Measurements from ENCODE around the gene PPP2R3C.
"Not testable (repeated sequence)": the region's sequence is repeated elsewhere in the genome, so short reads cannot be mapped to it uniquely, and the experiment has no call there.

PPP2R3C gene

DNA sequence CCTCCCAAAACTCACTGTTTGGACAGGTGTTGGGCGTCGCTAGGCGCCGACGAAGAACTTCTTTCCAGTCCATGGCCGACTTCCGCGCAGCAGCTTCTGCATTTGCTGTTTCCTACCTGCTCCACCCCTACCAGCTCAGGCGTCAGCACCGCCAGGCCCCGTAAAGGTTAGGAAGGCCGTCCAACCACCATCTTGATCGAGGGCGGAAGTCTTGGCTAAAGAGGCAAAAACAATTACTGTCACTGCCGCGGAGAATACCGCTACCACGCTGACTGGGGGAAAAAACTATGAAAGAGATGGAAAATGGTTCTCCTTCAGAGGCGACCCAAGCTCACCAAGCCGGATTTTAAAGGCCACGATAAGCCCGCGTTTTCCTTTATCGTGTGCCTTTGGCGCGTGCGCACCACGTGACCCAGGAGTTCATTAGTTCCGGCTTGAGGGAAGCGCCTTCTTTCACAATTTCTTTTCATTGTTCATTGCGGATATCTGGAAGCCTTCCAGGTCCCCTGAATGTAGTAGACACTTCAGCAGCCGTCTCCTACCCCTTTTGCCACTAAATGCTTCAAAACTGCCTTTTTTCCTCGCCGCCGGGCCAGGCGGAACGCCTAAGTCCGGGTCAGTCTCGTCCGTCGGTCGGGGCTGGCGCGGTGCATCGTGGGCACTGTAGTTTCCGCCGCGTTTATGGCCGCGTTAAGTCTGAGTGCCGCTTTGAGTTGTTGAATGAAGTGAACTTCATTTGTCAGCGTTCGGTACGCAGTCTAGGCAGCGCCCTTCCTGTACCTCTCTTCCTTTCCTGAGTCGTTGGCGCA, at the start of gene PPP2R3C, which contains the start of gene PRORP:
Gene PPP2R3C (minus strand): TSS at position 104 of the 809 bp plus-strand sequence. CDS start 31 bp downstream, at position 73.
Gene PRORP (plus strand): TSS at position 666 of the 809 bp plus-strand sequence. CDS start 694 bp downstream, outside the sequence.
- DNase-seq = peak; percentile 93

DNA sequence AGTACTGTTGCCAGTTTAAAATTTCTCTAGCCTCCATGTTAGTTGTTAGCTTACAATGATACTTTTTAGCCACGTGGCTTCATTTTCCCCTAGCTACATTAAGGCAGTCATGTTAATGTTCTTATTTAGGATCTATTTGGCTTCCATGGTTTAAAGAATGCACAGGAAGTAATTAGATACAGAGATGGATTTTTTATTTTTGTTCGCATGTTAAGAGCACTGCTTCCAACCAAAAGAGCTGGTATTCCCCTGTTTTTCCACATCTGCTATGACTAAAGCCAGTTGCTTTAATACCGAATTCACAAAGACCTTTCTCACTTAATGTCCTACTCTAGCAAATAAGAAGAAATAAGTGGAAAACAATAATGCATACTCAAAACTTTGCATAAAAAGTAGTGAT, 45.7 kb upstream of the PPP2R3C start:
- no peak for DNase-seq

DNA sequence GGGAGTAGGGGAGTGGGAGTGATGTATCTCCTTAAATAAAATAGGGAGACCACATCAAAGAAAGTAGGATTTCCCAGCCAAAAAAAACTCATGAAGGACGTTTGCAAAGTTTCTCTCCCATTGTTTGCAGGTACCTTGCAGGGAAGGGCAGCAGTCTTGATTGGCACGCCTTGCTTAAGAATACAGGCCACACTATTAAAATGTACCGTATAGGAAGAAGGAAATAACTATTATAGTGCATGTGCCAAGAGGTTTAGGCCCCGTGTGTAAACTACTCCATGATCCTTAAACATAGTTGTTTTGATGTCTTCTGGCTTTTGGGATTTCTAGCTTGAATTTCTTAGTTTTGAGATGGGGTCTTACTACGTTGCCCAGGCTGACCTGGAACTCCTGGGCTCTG, 43.1 kb upstream of the PPP2R3C start:
- no peak for DNase-seq

DNA sequence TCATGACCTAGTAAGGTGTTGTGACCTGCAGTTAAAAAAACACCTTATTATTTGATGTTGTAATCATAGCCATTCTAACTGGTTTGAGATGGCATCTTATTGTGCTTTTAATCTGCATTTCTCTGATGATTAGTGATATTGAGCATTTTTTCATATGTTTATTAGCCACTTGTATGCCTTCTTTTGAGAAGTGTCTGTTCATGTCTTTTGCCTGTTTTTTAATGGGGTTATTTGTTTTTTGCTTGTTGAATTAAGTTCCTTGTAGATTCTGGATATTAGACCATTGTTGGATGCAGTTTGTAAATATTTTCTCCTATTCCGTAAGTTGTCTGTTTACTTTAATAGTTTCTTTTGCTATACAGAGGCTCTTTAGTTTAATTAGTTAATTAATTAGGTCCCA, 41.6 kb upstream of the PPP2R3C start:
- DNase-seq = no peak

DNA sequence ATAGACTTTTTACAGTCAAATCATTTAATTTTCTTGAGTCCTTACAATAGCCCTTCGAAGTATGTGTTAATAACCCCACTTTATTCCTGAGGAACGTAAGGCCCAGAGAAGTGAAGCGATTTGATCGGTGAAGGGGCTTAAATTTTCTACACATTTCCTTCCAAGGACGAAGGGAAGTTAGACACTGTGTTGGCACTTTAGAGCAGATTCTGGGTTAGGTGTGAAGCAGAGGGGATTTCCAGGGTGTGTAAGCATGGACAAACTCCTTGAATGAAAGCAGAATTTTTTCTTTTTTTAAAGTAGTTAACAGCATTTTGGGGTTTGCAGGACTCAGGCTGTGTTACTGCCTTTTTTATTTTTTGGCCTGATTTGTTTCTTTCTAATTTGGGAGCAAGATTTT, 39.4 kb upstream of the PPP2R3C start:
- no peak for DNase-seq

DNA sequence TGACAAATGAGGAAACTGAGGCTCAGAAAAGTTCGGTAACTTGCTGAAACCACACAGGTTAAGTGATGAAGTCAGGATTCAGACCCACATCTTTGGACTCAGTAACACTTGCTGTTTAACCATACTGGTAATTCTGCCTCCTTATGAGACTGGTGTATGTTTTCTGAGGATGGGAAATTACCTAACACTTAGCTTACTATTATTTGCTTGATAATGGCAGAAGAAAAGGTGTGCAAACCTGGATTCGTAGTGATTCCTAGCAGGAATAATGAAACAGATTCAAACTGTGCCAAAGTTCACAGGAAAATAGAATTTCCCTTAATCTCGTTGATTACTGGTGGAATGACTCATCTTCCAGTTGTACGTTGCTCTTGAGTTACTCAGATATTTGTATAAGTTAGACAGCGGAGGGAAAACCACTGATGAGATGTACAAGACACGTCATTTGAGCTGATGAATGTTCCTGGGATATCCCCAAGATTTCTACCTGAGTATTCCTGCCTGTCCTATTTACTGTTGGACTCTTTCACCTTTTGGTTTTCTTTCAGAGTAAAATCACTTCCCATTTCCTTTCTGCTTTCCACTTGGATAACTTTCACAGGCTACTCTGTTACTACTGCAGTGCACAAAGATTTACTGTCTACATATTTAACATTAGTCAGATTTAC, 38.1 kb upstream of the PPP2R3C start:
- no peak for DNase-seq

DNA sequence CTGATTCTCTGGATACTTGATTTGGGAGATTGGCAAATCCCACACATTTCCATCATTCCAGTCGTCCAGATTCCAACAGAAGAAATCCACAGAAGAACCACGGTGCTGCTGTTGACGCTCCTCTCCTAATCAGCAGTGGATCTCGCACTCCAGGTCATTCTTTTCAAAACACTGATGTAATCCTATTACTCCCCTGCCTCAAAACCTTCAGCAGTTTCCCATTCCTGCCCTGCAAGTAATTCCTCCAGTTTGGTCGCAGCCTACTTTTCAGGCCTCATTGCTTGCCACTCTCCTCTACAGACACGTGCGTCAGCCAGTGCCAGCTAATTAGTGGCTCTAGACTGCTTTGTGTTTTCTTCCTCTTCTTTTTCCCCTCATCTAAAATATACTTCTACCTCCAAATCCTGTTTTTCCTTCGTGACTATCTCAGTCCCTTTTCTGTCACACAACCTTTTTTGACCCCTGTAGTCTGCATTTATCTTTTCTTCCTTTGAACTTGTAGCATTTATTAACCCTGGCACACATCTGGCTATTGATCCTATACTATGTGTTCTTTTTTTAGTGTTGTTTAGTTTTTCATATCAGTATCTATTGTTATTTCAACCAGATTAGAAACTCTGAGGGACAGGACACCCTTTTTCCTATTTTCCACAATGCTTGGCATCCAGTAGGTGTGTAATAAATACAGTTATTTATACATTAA, 37.3 kb upstream of the PPP2R3C start:
- no peak for DNase-seq

DNA sequence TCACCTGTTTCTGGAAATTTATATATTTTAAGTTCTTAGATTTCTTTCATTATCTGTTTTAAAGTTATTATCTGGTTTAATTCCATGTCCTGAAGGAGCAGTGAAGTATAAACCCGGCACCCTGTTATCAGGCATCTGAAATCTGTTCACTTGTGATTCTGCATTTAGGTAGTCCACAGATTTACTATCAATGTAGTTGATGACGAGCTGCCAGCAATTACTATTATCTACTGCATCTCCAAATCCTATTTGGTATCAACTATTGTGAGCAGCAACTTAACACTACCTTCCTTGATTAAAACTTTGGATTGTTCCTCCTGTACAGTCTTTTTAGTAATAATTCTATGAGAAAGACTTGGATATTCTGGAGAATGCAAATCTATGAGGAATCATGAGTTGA, 36.7 kb upstream of the PPP2R3C start:
- DNase-seq = no peak

DNA sequence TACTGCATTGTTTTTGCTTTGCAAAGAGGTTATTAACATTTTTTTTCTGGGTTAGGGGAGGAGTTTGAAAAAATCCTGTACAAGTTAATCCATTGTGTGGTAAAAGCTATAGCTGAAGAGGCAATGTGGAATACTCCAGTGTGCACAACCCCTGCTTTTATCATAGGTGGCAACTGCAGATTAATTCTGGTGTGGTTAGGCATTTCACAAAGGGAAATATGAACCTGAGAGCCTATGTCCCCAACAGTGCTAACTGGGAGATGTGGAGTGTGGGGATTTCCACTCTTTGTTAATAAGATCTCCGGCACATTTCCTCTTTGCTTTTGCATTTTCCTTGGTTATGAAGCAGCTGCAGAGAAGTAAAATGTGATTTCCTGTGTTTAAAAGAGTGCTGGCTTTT, 34.2 kb upstream of the PPP2R3C start:
- DNase-seq = no peak

DNA sequence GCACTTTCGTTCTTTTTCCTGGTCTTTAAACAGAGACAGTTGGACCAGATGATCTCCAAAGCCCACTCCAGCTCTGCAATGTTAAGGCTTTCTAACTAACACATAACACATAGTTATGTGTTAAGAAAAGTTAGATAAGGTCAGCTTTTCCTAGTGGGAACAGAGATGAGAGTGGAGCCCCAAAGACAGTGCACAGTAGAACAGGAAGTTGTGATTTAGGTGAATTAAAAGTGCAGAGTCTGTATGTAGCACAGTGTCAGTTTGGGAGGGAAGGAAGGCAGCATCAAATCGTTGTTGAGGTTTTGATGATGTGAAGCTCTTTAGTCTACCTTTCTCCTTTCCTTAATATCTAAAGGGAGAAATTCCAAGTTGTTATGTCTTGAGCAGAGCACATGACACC, 32.2 kb upstream of the PPP2R3C start:
- DNase-seq = no peak

DNA sequence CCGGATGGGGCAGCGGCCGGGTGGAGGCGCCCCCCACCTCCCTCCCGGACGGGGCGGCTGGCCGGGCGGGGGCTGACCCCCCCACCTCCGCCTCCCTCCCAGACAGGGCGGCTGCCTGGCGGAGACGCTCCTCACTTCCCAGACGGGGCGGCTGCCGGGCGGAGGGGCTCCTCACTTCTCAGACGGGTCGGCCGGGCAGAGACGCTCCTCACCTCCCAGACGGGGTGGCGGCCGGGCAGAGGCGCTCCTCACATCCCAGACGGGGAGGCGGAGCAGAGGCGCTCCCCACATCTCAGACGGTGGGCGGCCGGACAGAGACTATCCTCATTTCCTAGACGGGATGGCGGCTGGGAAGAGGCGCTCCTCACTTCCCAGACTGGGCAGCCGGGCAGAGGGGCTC, 30.7 kb upstream of the PPP2R3C start:
- DNase-seq = not testable (repeated sequence)

DNA sequence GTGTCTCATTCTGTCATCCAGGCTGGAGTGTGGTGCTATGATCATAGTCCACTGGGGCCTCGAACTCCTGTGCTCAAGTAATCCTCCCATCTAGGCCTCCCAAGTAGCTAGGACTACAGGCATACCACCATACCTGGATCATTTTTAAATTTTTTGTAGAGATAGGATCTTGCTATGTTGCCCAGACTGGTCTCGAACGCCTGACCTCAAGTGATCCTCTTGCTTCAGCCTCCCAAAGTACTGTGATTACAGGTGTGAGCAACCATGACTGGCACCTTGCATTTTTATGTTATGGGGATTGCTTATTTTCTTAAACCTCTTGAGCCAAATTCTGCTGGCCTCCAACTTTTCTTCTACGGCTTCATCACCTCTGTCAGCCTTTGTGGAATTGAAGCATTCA, 27.4 kb upstream of the PPP2R3C start:
- DNase-seq = no peak

DNA sequence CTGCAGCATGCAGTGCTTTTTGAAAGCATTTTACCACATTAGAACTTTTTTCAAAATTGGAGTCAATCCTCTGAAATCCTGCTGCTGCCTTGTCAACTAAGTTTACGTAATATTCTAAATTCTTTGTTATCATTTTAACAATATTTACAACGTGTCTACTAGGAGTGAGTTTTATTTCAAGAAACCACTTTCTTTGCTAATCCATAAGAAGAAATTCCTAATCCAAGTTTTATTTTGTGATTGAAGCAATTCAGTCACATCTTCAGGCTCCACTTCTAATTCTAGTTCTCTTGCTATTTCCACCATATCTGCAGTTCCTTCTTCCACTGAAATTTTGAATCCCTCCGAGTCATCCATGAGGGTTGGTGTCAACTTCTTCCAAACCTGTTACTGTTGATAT, 25.9 kb upstream of the PPP2R3C start:
- no peak for DNase-seq

DNA sequence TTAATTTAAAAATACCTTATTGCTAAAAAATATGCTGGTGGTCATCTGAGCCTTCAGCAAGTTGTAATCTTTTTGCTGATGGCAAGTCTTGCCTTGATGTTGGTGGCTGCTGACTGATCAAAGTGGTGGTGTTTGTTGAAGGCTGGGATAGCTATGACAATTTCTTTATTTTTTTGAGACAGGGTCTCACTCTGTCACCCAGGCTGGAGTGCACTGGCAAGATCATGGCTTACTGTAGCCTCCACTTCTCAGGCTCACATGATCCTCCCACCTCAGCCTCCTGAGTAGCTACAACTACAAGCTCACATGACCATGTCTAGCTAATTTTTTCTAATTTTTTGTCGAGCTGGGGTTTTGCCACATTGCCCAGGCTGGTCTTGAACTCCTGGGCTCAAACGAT, 25.4 kb upstream of the PPP2R3C start:
- DNase-seq = no peak

DNA sequence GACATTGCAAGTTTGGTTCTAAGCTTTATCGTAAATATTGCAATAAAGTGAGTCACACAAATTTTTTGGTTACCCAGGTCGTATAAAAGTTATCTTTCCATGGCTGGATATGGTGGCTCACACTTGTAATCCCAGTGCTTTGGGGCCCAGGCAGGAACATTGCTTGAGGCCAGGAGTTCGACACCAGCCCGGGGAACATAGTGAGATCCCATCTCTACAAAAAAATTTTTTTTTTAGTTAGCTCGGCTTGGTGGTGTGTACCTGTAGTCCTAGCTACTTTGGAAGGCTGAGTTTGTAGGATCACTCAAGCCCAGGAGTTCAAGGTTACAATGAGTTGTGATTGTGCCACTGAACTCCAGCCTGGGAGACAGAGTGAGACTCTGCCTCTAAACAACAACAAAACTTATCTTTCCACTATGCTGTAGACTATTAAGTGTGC, 24.9 kb upstream of the PPP2R3C start:
- DNase-seq = no peak

DNA sequence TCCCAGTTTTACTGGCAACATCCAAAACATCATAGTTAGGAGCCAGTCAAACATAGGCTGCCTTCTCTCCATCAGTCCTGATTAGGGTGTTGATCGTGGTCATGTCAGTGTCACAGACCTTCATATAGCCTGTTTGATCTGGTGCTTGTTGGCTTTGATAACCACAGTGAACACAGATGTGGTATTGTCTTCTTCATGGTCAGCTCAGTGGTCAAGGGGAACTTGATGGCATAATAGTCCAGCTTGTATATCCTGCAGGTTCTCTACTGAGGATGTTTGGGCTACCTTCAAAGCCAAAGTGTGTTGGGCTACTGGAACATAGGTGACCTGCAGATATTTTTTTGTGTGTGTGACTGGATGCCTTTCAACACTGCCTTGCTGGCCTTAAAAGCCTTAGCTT, 22.2 kb upstream of the PPP2R3C start:
- DNase-seq = no peak

DNA sequence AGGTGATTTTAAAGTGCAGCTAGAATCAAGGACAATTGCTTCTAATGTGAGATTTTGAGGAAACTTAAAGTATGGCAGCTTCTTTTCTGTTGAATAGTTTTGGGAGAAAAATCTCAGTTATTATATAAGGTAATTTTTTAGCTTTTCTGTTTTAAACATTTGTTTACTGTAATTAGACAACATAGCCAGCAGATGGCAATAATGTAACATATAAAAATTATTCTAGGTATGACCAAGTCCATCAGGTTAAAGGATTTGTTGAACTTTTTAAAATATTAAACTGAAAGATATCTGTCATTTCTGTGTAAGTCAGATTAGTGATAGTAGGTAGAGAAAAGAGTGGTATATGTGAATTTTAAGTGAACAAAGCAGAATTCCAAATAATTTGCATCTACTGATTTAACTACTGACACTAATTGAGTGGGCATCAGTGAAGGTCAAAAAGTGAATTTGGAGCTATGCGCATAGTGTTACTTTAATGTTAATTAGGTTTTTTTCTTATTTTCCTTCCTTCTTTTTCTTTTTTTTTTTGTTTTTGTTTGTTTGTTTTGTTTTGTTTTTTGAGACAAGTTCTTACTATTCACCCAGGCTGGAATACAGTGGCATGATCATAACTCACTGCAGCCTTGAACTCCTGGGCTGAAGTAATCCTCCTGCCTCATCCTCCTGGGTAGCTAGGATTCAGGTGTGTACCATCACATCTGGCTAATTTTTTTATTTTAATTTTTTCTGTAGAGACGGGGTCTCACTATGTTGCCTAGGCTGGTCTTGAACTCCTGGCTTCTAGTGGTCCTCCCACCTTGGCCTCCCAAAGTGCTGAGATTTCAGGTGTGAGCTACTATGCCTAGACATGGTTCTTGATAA, 19.2 kb upstream of the PPP2R3C start:
- DNase-seq = peak; percentile 13

DNA sequence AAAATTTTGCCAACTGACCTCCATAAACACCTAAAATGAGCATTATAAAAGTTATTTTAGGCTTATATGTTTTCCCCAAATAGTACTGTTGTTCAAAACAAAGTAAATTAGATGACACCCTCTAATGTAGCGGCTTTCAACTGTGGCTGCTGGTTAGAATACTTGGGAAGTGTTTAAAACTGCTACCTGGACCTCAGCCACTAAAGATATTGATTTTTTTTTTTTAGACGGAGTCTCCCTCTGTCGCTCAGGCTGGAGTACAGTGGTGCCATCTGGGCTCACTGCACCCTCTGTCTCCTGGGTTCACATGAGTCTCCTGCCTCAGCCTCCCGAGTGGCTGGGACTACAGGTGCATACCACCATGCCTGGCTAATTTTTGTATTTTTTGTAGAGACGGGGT, 16.8 kb upstream of the PPP2R3C start:
- no peak for DNase-seq

DNA sequence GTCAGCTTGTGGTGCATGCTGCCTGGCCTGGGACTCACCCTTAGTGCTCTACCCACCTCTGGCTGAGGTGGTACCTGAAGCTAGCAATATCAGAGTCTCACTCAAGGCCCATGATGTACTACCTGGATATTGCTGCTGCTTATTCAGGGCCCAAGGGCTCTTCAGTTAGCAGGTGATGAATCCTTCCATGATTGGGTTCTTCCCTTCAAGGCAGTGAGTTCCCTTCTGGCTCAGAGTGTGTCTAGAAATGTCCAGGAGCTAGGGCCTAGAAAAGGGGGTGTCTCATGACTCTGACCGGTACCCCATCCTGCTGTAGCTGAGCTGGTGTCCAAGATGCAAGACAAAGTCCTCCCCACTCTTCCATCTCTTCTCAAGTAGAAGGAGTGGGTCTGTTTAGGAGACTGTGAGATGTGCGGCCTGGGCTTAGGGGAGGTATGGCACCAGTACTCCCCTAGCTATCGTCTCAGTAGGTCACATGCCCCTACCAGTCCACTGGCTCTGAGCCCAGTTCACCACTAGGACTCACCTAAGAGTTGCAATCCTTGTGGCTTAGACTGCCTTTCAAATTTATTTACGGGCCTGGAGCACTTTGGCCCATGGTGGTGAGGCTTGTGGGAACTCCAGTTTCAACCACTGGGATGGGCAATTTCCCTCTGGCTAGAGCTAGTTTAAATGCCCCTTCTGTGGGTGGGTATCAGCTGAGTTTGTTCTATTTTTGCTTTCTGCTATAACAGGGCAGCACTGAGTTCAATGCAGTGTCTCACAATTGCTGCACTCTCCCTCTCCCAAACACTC, 12.7 kb upstream of the PPP2R3C start:
- no peak for DNase-seq

DNA sequence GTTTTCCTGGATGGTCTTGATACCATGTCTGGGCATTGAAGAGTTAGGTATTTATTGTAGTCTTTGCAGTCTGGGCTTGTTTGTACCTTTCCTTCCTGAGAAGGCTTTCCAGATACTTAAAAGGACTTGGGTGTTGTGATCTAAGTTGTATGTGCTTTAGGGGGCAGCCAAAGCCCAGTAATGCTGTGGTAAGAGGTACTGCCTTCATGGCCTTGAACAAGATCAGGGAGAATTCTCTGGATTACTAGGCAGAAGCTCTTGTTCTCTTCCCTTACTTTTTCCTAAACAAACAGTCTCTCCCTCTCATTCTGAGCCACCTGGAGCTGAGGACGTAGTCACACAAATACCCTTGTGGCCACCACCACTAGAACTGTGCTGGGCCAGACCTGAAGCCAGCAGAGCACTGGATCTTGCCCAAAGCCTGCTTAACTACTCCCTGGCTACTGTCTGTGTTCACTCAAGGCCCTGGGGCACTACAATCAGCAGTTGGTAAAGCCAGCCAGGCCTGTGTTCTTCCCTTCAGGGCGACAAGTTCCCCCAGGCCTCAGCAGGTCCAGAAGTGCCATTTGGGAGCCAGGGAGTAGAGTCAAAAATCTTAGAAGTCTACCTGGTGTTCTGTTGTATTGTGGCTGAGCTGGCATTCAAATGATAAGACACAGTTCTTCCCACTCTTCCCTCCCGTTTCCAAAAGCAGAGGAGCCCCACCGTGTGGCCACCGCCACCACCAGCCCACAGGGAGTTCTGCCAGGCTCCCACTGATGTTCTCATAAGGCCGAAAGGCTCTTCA, 11.9 kb upstream of the PPP2R3C start:
- no peak for DNase-seq

DNA sequence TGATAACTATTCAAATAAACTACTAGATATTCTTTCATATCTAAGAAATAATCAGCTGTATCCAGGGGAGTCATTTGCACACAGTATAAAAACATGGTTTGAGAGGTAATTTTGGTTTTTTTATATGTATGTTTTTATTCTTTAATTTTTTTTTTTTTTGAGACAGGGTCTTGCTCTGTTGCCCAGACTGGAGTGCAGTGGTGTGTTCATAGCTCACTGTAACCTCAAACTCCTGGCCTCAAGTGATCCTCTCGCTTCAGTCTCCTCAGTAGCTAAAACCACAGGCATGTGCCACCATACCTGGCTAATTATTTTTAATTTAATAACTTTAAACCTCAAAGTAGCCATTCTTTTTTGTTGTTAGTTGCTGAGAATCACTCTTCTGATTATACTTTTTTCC, 2.3 kb upstream of the PPP2R3C start:
- DNase-seq = no peak

All from COR-L47 (cell line).